Endothelial cell (in vitro differentiated cells): ENCODE measurements around the gene CRACR2B. TPM values are rescaled to one million over a fixed set of nuclear protein-coding genes. Genes with fewer than 3 reads are reported as not detected.

Source experiments
- DNase-seq: peaks from one replicate; pipeline ENCODE4 v3.0.0; 2021; ENCODE audit warnings: low spot score
- H3K27ac Mint-ChIP-seq: one replicate; pipeline ENCODE4 v1.8.0; 2021; ENCODE audit warnings: mixed read lengths, inconsistent platforms; ENCODE audit not compliant: unreplicated experiment
- H3K27me3 Mint-ChIP-seq: one replicate; pipeline ENCODE4 v1.8.0; 2021; ENCODE audit warnings: mild to moderate bottlenecking, moderate library complexity, mixed read lengths, inconsistent platforms; ENCODE audit not compliant: unreplicated experiment
- H3K36me3 Mint-ChIP-seq: one replicate; pipeline ENCODE4 v1.8.0; 2021; ENCODE audit warnings: mild to moderate bottlenecking, low read depth, mixed read lengths, inconsistent platforms; ENCODE audit not compliant: unreplicated experiment
- H3K4me1 Mint-ChIP-seq: one replicate; pipeline ENCODE4 v1.8.0; 2021; ENCODE audit warnings: mild to moderate bottlenecking, mixed read lengths, inconsistent platforms; ENCODE audit not compliant: unreplicated experiment
- H3K4me3 Mint-ChIP-seq: one replicate; pipeline ENCODE4 v1.8.0; 2021; ENCODE audit warnings: mild to moderate bottlenecking, mixed read lengths, inconsistent platforms; ENCODE audit not compliant: unreplicated experiment
- H3K9me3 Mint-ChIP-seq: one replicate; pipeline ENCODE4 v1.8.0; 2021; ENCODE audit warnings: mixed read lengths, inconsistent platforms; ENCODE audit not compliant: unreplicated experiment
- total RNA-seq: library from RNA; stranded (reverse); fragmentation: NEBNext Ultra II Directional; extraction: Animal tissue kit (Norgen Biotek cat#: 25700); gene quantifications from one replicate; pipeline ENCODE4 v1.2.1, GENCODE V29; 2021; ENCODE audit not compliant: unreplicated experiment
- TF ChIP-seq, protein P1 (sequence below): fragments of 200-600 bp; sonication (generic); IDR thresholded peaks from one replicate; pipeline ENCODE4 v1.5.0; 2021; ENCODE audit warnings: antibody characterized with exemption; ENCODE audit not compliant: unreplicated experiment

The CRACR2B gene
- total RNA-seq, 1 donor from 2014 or later: 28.8 TPM

DNA sequence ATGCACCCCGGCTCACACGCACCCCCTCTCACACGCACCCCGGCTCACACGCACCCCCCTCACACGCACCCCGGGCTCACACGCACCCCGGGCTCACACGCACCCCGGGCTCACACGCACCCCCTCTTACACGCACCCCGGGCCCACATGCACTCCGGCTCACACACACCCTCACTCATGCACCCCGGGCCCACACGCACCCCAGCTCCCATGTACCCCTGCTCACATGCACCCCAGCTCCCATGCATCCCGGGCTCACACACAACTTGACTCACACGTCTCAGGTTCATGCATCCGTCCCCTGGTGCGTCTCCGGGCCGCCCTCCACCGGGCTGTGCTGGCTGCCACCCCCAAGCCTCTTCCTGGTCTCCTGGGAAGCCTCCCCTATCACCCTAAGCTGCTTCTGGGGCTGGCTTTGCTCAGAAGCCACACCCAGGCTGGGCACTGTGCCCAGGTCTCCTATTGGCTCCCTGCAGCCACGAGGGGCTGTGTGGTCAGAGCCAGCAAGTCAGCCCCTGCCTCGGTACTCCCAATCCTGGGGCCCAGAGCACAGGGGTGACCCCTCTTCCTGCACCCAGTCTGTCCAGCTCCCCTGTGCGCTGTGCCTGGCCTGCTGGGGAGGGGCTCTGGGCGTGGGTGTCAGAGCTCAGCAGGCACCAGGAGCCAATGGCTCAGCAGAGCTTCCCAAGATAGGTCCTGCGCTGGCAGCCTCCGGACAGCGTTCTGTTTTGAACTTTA lies 31.8 kb downstream of the CRACR2B start:
- DNase-seq: no peak
- Mint-ChIP-seq H3K4me1 (peaks cover 4% of the 10 kb centered on the region), H3K27ac (no peak overlapping the region), H3K27me3 (peaks cover 25% of the 10 kb centered on the region), H3K9me3 (no peaks in the 10 kb centered on the region), H3K4me3 (no peak overlapping the region), H3K36me3 (peaks cover 4% of the 10 kb centered on the region)
- TF ChIP-seq, protein P1, sequence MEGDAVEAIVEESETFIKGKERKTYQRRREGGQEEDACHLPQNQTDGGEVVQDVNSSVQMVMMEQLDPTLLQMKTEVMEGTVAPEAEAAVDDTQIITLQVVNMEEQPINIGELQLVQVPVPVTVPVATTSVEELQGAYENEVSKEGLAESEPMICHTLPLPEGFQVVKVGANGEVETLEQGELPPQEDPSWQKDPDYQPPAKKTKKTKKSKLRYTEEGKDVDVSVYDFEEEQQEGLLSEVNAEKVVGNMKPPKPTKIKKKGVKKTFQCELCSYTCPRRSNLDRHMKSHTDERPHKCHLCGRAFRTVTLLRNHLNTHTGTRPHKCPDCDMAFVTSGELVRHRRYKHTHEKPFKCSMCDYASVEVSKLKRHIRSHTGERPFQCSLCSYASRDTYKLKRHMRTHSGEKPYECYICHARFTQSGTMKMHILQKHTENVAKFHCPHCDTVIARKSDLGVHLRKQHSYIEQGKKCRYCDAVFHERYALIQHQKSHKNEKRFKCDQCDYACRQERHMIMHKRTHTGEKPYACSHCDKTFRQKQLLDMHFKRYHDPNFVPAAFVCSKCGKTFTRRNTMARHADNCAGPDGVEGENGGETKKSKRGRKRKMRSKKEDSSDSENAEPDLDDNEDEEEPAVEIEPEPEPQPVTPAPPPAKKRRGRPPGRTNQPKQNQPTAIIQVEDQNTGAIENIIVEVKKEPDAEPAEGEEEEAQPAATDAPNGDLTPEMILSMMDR: no peak

DNA sequence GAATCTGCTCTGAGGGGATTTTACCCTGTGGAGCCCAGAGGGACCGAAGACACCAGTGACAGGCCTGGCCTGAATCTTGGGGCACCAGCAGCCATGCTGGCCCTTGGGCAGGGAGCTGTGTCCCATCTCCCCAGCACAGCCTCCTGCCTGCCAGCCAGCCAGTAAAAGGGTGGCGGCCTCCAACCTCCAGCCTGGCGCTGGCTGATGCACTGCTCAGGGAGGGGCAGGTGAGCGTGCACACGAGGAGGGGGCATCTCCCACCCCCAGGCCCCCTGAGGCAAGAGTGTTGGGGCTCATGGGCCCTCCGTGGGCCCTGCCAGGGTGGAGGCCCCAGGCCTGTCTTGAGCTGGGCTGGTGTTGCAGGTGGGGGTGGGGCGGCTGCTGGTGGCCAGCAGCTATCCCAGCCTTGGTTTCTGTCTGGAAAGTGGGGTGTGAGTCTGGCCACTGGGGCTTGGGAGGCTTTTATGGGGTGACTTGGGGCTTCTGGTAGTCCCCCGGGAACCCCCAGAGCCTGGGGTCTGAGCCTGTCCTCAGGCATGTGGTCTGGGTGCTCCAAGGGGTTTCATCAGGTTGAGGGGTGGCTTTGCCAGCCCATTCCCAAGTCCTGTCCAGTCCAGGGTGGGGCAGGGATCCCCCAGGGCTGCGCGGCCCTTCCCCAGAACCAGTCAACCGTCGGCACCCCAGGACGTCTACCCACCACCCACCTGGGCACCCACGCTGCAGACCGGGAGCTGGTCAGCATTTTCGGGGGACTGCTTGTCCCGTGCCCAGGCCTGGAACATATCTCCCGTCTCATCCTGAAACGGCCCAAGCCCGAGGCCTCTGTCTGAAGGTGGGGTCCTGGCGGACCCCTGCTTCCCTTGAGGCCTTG lies 32.8 kb downstream of the CRACR2B start:
- TF ChIP-seq, protein P1: no peak
- no peak overlapping the region for H3K27ac Mint-ChIP-seq

DNA sequence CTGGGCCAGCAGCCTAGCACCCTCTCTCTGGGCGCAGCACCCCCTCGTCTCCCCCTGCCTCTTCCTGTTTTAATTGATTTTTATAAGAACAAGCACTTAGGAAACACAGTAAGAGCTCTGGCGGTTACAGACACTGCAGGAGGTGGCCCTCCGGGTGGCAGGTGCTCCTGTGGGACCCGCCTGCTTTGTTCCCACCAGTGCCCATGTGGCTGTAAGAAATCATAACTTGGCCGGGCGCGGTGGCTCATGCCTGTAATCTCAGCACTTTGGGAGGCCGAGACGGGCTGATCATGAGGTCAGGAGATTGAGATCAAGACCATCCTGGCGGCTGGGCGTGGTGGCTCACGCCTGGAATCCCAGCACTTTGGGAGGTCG lies 33.4 kb downstream of the CRACR2B start:
- H3K27ac Mint-ChIP-seq: no peak overlapping the region
- H3K4me3 Mint-ChIP-seq: no peak overlapping the region
- peaks cover 29% of the 10 kb centered on the region for H3K27me3 Mint-ChIP-seq
- no peaks in the 10 kb centered on the region for H3K9me3 Mint-ChIP-seq
- H3K4me1 Mint-ChIP-seq: peaks cover 4% of the 10 kb centered on the region
- peaks cover 4% of the 10 kb centered on the region for H3K36me3 Mint-ChIP-seq
- TF ChIP-seq, protein P1: no peak
- DNase-seq: no peak

More for the DNA sequence above, 32.8 kb downstream of the CRACR2B start:
- Mint-ChIP-seq H3K9me3 (no peaks in the 10 kb centered on the region), H3K4me3 (no peak overlapping the region), H3K27me3 (peaks cover 29% of the 10 kb centered on the region), H3K36me3 (peaks cover 4% of the 10 kb centered on the region), H3K4me1 (peaks cover 4% of the 10 kb centered on the region)
- no peak for DNase-seq

DNA sequence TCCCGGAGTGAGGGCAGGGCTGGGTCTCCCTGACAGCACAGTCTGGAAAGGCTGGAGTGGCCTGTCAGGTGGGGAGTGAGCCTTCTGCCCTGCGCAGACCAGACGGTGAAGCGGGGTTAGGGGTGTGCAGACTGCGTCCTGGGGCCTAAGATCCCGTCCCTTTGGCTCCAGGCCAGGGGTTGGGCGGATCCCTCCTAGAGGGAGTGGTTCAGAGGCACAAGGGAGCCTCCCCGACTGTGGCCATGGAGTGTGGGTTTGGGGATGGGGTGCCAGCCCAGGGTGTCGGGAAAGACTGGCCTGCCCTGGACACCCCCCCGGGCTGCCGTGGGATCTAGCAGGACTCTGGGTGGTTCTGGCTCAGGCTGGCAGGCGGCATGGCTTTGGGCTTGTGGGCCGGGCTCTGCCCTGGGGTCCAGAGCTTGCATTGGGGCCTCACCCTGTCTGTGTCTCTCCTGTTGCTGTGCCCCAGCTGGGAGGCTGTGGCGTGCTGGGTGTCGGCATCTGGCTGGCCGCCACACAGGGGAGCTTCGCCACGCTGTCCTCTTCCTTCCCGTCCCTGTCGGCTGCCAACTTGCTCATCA lies 34.5 kb downstream of the CRACR2B start:
- Mint-ChIP-seq H3K27ac (no peak overlapping the region), H3K27me3 (peaks cover 24% of the 10 kb centered on the region), H3K36me3 (peaks cover 4% of the 10 kb centered on the region), H3K4me3 (no peak overlapping the region), H3K9me3 (no peaks in the 10 kb centered on the region), H3K4me1 (no peaks in the 10 kb centered on the region)
- DNase-seq: no peak
- TF ChIP-seq, protein P1: no peak
